IPS-18a (cell line): Measurements from ENCODE around the gene MYO3A.
"Not testable (repeated sequence)": the region's sequence is repeated elsewhere in the genome, so short reads cannot be mapped to it uniquely, and the experiment has no call there.

Source experiments
- H3K27ac ChIP-seq: one replicate; pipeline ENCODE4 v1.5.1; 2013; ENCODE audit warnings: low read length
- H3K27me3 ChIP-seq: one replicate; pipeline ENCODE4 v1.6.1; 2013; ENCODE audit warnings: mild to moderate bottlenecking, low read length; ENCODE audit not compliant: control insufficient read depth, insufficient read depth
- H3K36me3 ChIP-seq: one replicate; pipeline ENCODE4 v1.6.1; 2013; ENCODE audit warnings: low read depth, low read length; ENCODE audit not compliant: control insufficient read depth
- H3K4me1 ChIP-seq: one replicate; pipeline ENCODE4 v1.6.1; 2013; ENCODE audit warnings: low read depth, low read length; ENCODE audit not compliant: control insufficient read depth
- H3K4me3 ChIP-seq: one replicate; pipeline ENCODE4 v1.5.1; 2013; ENCODE audit warnings: low read length
- H3K9ac ChIP-seq: one replicate; pipeline ENCODE4 v1.6.1; 2013; ENCODE audit warnings: mild to moderate bottlenecking, low read length, moderate library complexity
- H3K9me3 ChIP-seq: one replicate; pipeline ENCODE4 v1.6.1; 2013; ENCODE audit warnings: low read depth, low read length; ENCODE audit not compliant: control insufficient read depth

MYO3A gene

GRCh38 chr10:25988583-25988982 is 54.6 kb downstream of the MYO3A start:
- no peaks in the 10 kb centered on the region for H3K27me3 ChIP-seq
- no peaks in the 10 kb centered on the region for H3K9me3 ChIP-seq

GRCh38 chr10:25989951-25990350 is 55.9 kb downstream of the MYO3A start:
- no peak overlapping the region for H3K9ac ChIP-seq
- no peaks in the 10 kb centered on the region for H3K36me3 ChIP-seq
- H3K4me1 ChIP-seq: no peaks in the 10 kb centered on the region
- H3K4me3 ChIP-seq: no peak overlapping the region
- H3K27me3 ChIP-seq: no peaks in the 10 kb centered on the region
- no peaks in the 10 kb centered on the region for H3K9me3 ChIP-seq
- H3K27ac ChIP-seq: no peak overlapping the region

More at GRCh38 chr10:25988583-25988982, 54.6 kb downstream of the MYO3A start:
- no peak overlapping the region for H3K9ac ChIP-seq
- H3K36me3 ChIP-seq: no peaks in the 10 kb centered on the region
- H3K4me3 ChIP-seq: no peak overlapping the region
- H3K4me1 ChIP-seq: no peaks in the 10 kb centered on the region
- no peak overlapping the region for H3K27ac ChIP-seq

GRCh38 chr10:25999295-25999981 is 65.4 kb downstream of the MYO3A start:
- H3K4me1 ChIP-seq: no peaks in the 10 kb centered on the region
- H3K9ac ChIP-seq: no peak overlapping the region
- no peaks in the 10 kb centered on the region for H3K9me3 ChIP-seq
- H3K27me3 ChIP-seq: no peaks in the 10 kb centered on the region
- H3K27ac ChIP-seq: no peak overlapping the region
- H3K4me3 ChIP-seq: no peak overlapping the region
- H3K36me3 ChIP-seq: no peaks in the 10 kb centered on the region

- no peaks in the 10 kb centered on the region for H3K9me3 ChIP-seq
- no peaks in the 10 kb centered on the region for H3K27me3 ChIP-seq
- no peak overlapping the region for H3K9ac ChIP-seq
- H3K36me3 ChIP-seq: no peaks in the 10 kb centered on the region
- H3K4me3 ChIP-seq: no peak overlapping the region
- no peaks in the 10 kb centered on the region for H3K4me1 ChIP-seq
- H3K27ac ChIP-seq: no peak overlapping the region
These were observed 66.9 kb downstream of the MYO3A start for GRCh38 chr10:26000971-26001370.

- not testable (repeated sequence) for H3K36me3 ChIP-seq, H3K9ac ChIP-seq, H3K27ac ChIP-seq, H3K4me1 ChIP-seq, H3K9me3 ChIP-seq, H3K4me3 ChIP-seq, H3K27me3 ChIP-seq
These were observed 68.4 kb downstream of the MYO3A start for GRCh38 chr10:26002466-26002865.

- no peak overlapping the region for H3K9ac ChIP-seq
- no peaks in the 10 kb centered on the region for H3K9me3 ChIP-seq
- no peaks in the 10 kb centered on the region for H3K27me3 ChIP-seq
- no peaks in the 10 kb centered on the region for H3K36me3 ChIP-seq
- no peak overlapping the region for H3K4me3 ChIP-seq
- no peak overlapping the region for H3K27ac ChIP-seq
- H3K4me1 ChIP-seq: no peaks in the 10 kb centered on the region
These were observed 81.1 kb downstream of the MYO3A start for GRCh38 chr10:26015092-26015491.

GRCh38 chr10:26022831-26023230 is 88.8 kb downstream of the MYO3A start:
- Histone ChIP-seq H3K27ac (no peak overlapping the region), H3K9ac (no peak overlapping the region), H3K4me1 (peaks cover 18% of the 10 kb centered on the region), H3K9me3 (no peaks in the 10 kb centered on the region), H3K27me3 (no peaks in the 10 kb centered on the region), H3K36me3 (no peaks in the 10 kb centered on the region), H3K4me3 (no peak overlapping the region)

GRCh38 chr10:26024303-26024702 is 90.3 kb downstream of the MYO3A start:
- Histone ChIP-seq H3K4me1 (peaks cover 19% of the 10 kb centered on the region), H3K36me3 (no peaks in the 10 kb centered on the region), H3K9ac (no peak overlapping the region), H3K27me3 (no peaks in the 10 kb centered on the region), H3K27ac (no peak overlapping the region), H3K4me3 (no peak overlapping the region), H3K9me3 (no peaks in the 10 kb centered on the region)

GRCh38 chr10:26025523-26025922 is 91.5 kb downstream of the MYO3A start:
- Histone ChIP-seq H3K9me3 (no peaks in the 10 kb centered on the region), H3K27me3 (no peaks in the 10 kb centered on the region), H3K36me3 (no peaks in the 10 kb centered on the region), H3K4me1 (peaks cover 26% of the 10 kb centered on the region), H3K27ac (no peak overlapping the region), H3K4me3 (peak overlapping the region; percentile 19), H3K9ac (no peak overlapping the region)

- H3K27me3 ChIP-seq: no peaks in the 10 kb centered on the region
- H3K4me3 ChIP-seq: no peak overlapping the region
- no peaks in the 10 kb centered on the region for H3K9me3 ChIP-seq
- no peaks in the 10 kb centered on the region for H3K36me3 ChIP-seq
- no peak overlapping the region for H3K27ac ChIP-seq
- peaks cover 21% of the 10 kb centered on the region for H3K4me1 ChIP-seq
- H3K9ac ChIP-seq: no peak overlapping the region
These were observed 95.8 kb downstream of the MYO3A start for GRCh38 chr10:26029858-26030257.

- Histone ChIP-seq H3K27ac (no peak overlapping the region), H3K36me3 (no peaks in the 10 kb centered on the region), H3K9me3 (no peaks in the 10 kb centered on the region), H3K4me1 (peaks cover 8% of the 10 kb centered on the region), H3K4me3 (no peak overlapping the region), H3K9ac (no peak overlapping the region), H3K27me3 (no peaks in the 10 kb centered on the region)
These were observed 97.3 kb downstream of the MYO3A start for GRCh38 chr10:26031300-26031699.

GRCh38 chr10:26043469-26043868 is 109.4 kb downstream of the MYO3A start:
- H3K9me3 ChIP-seq: no peaks in the 10 kb centered on the region
- H3K36me3 ChIP-seq: no peaks in the 10 kb centered on the region
- H3K27ac ChIP-seq: no peak overlapping the region
- no peaks in the 10 kb centered on the region for H3K27me3 ChIP-seq
- no peaks in the 10 kb centered on the region for H3K4me1 ChIP-seq
- no peak overlapping the region for H3K9ac ChIP-seq
- H3K4me3 ChIP-seq: no peak overlapping the region
